Measurements from ENCODE around the gene PMM1. TPM values are rescaled to one million over a fixed set of nuclear protein-coding genes. Genes with fewer than 3 reads are reported as not detected.
A peak's percentile ranks its signal among the peaks of the same experiment; 100 is the strongest.

Gene PMM1
- total RNA-seq, 2 experiments from 2014 or later, result 17.0 to 40.5 TPM

DNA sequence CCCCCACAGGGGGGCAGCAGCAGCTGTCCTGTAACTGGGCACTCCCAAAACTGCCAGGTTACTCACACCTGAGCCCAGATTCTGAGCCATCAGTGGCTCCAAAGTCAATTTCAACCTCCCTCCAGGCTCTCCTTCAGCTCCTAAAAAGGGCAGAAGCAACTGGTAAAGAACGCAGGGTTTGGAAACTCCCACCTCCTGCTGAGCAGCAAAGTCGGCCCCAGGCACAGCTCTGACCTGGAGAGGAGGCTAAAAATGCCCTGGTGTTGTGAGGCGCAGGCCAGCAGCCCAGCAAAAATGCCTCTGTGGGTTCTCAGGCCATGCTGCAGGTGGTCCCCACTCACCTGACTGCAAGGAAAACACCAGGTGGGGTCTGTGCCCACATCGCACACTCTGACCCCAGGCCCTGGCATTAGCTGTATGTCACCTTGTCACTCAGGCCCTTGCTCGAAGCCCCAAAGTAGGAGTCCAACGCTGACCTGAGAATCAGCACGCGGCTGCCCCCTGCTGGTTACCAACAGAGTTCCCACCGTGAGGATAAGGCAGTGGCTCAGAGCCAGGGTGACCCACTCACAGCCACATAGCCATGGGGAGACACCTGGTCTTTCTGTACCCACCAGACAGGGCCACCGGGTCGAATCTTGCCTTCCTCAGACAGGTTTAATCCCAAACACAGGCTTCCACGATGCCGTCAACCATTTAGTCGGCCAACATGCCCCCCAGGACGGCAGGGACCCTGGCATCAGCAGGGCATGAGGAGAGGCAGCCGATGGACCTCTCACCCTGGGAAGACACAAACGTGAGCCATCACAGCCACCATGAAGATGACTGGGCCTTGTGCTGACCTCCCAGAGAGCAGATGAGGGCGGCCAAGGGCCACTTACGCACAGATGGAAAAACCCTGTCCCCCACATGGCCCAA is 56.5 kb downstream of the PMM1 start:
- Histone ChIP-seq H2AFZ (ENCODE audit: low read length) (no peak overlapping the region), H4K20me1 (ENCODE audit: insufficient read depth, low read length) (no peaks in the 10 kb centered on the region), H3K4me2 (ENCODE audit: low read length) (no peak overlapping the region), H3K4me3 (ENCODE audit: low read depth, low read length, poor library complexity, severe bottlenecking) (no peak overlapping the region), H3K9me3 (ENCODE audit: low read length) (no peaks in the 10 kb centered on the region), H3K9me2 (ENCODE audit: insufficient read depth, low read length) (no peaks in the 10 kb centered on the region), H3K27ac (ENCODE audit: low read depth, low read length, poor library complexity, severe bottlenecking) (no peak overlapping the region), H3K36me3 (ENCODE audit: insufficient read depth, low read length) (peaks cover 71% of the 10 kb centered on the region), H3K79me2 (ENCODE audit: insufficient read depth, low read depth, low read length) (no peaks in the 10 kb centered on the region), H3K4me1 (ENCODE audit: insufficient read depth, low read length, poor library complexity, severe bottlenecking) (no peaks in the 10 kb centered on the region)
- DNase-seq (ENCODE audit: low spot score), result peak; percentile 78
- TF ChIP-seq EZH2phosphoT487 (IDR thresholded peaks at IDR 0.05; ENCODE audit: borderline replicate concordance, low read depth, low read length), result no peak
- TF ChIP-seq, protein P1, sequence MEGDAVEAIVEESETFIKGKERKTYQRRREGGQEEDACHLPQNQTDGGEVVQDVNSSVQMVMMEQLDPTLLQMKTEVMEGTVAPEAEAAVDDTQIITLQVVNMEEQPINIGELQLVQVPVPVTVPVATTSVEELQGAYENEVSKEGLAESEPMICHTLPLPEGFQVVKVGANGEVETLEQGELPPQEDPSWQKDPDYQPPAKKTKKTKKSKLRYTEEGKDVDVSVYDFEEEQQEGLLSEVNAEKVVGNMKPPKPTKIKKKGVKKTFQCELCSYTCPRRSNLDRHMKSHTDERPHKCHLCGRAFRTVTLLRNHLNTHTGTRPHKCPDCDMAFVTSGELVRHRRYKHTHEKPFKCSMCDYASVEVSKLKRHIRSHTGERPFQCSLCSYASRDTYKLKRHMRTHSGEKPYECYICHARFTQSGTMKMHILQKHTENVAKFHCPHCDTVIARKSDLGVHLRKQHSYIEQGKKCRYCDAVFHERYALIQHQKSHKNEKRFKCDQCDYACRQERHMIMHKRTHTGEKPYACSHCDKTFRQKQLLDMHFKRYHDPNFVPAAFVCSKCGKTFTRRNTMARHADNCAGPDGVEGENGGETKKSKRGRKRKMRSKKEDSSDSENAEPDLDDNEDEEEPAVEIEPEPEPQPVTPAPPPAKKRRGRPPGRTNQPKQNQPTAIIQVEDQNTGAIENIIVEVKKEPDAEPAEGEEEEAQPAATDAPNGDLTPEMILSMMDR (conservative IDR thresholded peaks at IDR 0.05; ENCODE audit: low read length), result peak; percentile 84
- POLR2A ChIA-PET, result no interaction called here
- CTCF ChIA-PET (ENCODE audit: unreplicated experiment), result no interaction called here
- intact Hi-C loops (cut with micrococcal nuclease; ENCODE audit: unreplicated experiment), result no loop called here
- BruUV-seq (replicated peaks), result no TSS peak

DNA sequence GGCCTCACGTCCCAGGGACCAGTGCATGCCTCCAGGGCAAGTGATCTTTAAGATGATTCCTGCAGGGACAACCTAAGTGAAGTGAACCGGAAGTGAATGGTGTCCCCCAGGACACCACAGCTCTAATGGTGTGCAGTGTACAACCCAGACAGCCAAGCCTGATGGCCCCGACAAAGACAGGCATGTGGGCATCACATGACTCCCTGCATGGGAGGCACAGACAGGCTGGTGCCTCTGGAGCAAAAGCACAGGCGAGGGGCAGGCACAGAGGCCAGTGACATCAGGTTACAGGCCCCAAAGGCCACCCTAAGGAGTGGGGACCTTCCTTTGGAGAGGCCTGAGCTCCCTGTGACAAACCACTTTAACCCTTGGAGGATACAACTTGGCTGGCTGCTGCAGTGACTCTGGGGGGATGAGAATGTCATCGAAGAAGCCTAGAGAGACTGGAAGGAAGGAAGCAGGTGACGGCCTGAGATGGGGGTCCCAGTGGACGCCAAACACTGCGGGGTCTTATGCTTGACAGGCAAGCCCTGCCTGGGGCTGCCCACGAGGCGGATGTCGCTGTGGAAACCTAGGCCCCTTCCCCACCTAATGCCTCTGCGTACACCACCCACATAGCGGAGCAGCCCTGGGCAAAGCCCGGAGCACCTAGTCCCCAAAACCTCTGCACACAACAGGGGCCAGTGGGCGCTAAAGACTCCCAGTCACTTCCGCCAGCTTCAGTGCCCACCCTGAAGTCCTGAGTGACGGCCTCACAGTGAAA is 57.7 kb downstream of the PMM1 start:
- no peak for DNase-seq (ENCODE audit: low spot score)
- Histone ChIP-seq H3K4me2 (ENCODE audit: low read length) (no peak overlapping the region), H3K79me2 (ENCODE audit: insufficient read depth, low read depth, low read length) (no peaks in the 10 kb centered on the region), H3K4me3 (ENCODE audit: low read depth, low read length, poor library complexity, severe bottlenecking) (no peak overlapping the region), H3K4me1 (ENCODE audit: insufficient read depth, low read length, poor library complexity, severe bottlenecking) (no peaks in the 10 kb centered on the region), H4K20me1 (ENCODE audit: insufficient read depth, low read length) (no peaks in the 10 kb centered on the region), H2AFZ (ENCODE audit: low read length) (no peak overlapping the region), H3K9me3 (ENCODE audit: low read length) (no peaks in the 10 kb centered on the region), H3K9me2 (ENCODE audit: insufficient read depth, low read length) (no peaks in the 10 kb centered on the region), H3K27ac (ENCODE audit: low read depth, low read length, poor library complexity, severe bottlenecking) (no peak overlapping the region), H3K36me3 (ENCODE audit: insufficient read depth, low read length) (peaks cover 75% of the 10 kb centered on the region)
- ChIA-PET POLR2A (no interaction called here), CTCF (ENCODE audit: unreplicated experiment) (no interaction called here)
- intact Hi-C loops (cut with micrococcal nuclease; ENCODE audit: unreplicated experiment), result no loop called here
- TF ChIP-seq EZH2phosphoT487 (IDR thresholded peaks at IDR 0.05; ENCODE audit: borderline replicate concordance, low read depth, low read length), result no peak
- TF ChIP-seq, protein P1 (conservative IDR thresholded peaks at IDR 0.05; ENCODE audit: low read length), result no peak
- BruUV-seq (replicated peaks), result no TSS peak

Data from OCI-LY7 (cell line).